ENCODE measurements around the gene RAB11FIP4.

RAB11FIP4 gene

DNA sequence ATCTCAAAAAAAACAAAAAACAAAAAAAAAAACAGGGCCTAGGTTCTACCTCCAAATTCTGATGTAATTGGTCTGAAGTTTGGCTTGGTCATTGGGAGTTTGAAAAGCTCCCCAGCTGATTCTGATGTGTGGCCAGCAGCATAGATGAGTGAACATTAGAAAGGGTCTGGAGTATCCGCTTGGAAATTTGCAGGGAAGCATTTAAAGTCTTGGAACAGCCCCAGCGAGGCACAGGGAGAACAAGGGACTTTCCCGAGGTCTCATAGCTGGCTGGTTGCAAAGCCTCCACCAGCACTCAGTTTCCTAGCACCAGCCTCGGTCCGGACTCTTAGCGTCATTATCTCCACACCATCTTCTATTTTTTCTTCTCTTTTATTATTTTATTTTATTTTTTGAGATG is 70.8 kb downstream of the RAB11FIP4 start:
- no peak for DNase-seq

DNA sequence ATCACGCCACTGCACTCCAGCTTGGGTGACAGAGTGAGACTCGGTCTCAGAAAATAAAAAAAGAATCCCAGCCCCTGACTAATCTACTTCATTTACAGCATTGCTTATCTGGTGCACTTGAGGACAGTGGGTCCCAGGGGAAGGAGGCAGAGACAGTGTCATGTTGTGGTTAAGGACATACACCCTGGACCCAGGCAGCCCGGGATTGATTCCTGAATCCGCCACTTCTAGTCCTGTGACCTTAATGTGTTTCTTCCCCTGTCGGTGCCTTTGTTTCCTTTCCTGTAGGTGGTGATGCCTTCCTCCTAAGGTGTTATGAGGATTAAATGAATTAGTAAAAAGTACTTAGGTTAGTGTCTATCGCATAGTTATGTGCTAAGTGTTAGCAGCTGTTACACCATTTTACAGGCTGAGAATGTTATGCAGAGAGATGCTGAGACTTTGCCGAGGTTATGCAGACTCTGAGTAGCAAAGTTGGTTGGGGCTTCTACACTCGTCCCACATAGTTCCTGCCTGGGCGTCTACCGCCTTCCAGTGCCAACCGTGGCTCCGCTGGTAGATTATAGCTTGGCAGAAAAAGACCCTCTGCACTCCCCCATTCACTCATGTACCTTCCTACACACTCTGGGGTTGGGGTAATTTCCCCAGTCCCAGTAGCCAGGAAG is 74.8 kb downstream of the RAB11FIP4 start:
- no peak for DNase-seq

DNA sequence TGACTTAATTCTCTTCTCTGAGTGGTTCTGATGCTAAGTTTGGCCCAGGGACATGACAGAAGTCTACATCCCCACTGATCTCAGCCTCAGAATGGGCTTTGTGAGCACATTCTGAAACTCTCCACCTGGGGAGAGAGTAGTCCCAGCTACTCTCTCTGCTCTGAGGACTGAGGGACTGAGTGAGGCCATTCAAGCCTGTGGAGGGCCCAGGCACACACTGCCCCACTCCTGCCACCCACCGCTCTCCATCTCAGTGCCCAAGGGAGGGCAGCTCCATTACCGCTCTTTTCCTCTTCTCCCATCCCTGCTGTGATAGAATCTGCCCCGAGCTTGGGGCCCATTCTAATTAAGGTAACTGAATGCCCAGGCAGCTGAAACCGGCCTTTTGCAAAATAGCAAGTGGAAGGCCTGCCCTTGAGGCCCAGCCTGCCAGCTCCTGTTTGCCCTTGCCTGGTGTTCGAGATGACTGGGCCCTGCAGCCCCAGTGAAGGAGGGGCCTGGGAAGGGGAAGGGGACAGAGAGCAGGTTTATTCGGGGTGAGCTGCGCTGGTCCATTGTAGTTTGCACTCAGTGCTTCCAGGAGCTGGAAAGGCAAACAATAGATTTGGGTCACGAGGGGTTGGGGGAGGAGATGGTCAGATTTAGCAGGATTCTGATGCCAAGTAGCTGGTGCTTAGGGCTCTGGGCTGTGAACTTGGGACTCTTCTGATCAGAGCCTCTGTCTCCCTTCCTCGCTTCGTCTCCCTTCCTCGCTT is 76.2 kb downstream of the RAB11FIP4 start:
- no peak for DNase-seq

DNA sequence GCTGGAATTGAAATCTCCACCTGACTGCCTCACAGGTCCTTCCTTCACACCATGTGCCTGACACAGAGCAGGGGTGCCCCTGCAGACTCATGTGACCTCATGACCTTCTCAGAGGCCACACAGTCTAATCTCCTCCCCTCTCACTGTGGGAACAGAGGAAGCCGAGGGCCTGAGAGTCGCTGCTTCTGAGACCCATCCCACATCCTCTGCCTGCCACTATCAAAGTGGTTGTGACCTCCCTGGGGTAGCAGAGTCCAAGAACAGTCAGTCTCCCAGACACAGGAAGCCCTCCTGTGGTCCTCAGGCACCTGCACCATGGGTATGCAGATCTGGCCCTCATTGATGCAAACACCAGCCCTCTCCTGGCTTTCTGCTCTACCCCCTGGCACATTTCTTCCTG is 78.5 kb downstream of the RAB11FIP4 start:
- no peak for DNase-seq

DNA sequence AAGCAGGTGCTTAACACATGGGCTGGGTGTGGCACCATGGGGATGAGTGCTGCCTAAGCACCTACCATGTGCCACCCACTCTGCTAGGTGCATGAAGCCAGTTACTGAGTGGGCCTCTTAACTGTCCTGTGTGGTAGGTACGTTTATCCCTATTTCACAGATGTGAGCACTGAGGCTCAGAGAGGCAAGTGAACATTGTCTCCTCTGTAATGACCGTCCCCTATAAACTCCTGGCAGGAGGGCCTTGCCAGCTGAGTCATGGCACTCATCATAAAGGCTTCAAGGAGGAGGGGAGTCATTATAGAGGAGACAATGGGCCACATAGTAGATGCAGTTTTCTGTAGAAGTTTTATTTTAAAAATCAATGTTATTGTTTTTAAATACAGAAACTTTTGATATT is 79.1 kb downstream of the RAB11FIP4 start:
- no peak for DNase-seq

DNA sequence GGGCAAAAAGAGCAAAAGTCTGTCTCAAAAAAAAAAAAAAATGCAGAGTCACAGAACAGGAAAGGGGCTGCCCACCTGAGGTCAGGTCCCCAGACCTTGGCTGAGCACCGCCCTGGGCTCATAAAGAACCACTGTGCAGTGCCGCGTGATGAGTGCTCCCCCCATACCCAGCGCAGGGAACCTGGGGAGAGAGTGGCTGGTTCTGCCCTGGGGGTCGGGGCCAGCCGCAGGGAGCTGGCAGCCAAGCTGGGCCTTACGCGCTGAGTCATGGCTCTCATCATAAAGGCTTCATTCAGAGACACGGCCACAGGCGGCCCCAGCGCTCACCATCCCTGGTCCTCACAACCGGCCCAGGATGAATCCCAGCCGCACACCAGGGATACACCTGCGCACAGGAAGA is 80.7 kb downstream of the RAB11FIP4 start:
- no peak for DNase-seq

DNA sequence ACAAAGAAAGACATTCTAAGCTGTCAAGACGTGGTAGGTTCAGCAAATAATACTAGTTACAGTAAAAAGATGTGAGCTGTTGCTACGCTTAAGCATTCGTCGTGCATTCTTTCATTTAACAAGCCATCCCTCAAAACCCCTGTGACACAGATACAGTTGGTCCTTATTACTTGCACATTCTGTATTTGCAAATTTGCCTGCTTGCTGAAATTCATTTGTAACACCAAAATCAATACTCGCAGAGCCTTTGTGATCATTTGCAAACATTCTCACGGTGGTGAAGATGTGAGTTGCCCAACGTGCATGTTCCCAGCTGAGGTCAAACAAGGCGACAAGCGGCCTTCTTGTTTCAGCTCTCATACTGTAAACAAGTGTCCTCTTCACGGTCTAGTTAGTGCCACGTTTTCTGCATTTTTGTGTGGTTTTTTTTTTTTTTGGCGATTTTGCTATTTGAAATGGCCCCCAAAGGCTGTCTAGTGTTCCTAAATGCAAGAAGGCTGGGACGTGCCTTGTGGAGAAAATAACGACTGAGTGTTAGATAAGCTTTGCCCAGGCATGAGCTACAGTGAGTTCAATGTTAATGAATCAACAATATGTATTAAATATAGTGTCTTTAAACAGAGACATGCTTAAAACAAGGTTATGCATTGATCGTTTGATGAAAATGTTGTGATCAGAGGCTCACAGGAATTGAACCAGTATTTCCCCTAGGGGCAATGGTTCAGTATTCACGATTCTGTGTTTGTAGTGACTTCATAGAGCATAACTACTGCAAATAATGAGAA is 84.1 kb downstream of the RAB11FIP4 start:
- no peak for DNase-seq

DNA sequence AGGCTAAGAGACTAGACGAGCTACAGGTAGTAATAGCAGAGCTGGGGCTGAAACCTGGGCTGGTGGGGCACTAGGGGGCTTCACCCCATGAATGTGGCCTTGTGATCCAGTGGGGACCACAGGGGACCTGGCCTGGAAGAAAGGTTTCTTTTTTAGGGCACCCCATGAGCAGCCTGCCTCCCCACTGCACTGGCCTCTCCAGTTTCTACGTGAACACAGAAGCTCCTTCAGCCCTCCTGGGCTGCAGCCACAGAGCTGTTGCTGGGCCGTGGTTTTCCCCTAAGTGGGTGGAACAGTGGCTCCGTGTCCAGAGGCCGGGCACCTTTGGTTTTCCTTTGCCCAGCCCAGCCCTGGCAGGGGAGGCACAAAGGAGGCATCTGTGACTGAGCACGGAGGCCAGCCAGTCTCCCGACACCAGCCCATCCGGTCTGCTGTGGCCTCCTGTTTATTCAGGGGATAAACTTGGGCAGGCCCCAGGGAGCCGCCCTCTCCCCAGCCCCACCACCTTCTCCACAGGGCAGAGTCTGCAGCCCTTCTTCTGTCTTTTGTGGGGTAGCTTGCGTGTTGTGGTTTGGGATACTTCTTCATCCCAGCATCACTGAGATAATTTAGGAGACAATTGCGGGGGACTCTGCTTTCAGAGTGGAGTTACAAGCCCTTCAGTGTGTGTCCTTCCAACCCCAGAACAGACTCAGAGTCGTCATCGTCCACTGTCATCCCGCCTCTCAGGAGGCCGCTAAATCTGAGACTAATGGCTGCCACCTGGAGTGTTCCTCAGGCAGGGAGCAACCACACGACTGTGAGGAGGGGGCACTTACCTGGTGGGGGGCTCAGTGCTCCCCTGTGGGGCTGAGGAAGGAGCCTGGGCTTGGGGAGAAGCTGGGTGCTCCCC is 85.3 kb downstream of the RAB11FIP4 start:
- no peak for DNase-seq

DNA sequence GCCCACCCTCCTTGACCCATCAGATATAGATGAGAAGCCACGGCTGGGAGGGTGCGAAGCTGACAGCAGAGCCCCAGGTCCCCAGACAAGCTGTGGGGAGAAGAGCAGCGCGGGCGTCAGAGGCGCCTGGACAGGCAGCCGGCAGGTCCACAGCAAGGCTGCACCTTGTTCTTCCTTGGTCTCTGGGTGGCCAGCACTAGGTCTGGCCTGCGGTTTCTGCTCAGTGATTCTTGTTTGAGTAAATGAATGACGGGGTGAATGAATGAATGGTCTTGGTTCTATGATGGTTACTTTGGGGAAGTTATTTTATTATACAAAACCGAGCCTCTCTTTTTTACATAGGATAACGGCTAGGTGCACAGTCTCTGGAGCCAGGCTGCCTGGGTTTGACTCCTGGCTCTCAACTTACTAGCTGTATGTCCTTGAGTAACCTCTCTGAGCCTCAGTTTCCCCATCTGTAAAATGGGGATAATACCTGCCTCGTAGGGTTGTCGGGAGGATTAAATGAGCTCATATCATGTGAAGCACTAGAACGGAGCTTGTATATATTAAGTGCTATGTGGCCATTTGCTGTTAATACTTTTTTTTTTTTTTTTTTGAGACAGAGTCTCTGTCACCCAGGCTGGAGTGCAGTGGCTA is 86.1 kb downstream of the RAB11FIP4 start:
- DNase-seq, result no peak

DNA sequence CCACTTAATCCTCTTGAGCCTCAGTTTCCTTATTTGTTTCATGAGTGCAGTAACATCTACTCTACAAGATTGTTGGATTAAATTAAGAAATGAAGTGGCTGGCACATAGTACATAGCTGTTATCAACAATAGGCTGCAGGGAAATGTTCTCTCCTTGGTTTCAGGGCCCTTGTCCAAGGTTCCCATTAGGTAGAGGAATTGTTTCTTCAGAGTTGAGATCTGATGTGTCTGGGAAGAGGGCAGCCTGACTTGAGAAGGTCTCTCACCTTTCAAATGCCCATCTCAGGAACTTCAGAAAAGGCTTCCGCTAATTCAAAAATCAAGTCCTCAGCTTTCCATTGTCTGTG is 87.6 kb downstream of the RAB11FIP4 start:
- DNase-seq, result no peak

DNA sequence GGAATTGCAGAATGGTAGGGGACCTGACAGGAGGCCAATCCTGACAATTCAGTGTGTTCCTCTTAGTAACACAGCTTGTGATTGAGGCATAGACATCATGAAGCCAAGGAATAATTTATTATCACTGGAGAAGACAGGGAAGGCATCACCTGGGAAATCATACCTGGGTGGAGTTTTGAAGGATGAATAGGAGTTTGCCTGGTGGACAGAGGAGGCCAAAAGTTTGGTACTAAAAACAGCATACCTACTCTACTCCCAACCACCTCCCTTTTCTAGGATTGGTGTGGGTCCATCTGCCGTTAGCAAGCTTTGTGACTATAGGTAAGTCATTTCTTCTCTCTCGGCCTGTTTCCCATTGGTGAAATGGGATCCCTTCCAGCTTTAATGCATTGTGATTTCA is 88.0 kb downstream of the RAB11FIP4 start:
- DNase-seq, result no peak

DNA sequence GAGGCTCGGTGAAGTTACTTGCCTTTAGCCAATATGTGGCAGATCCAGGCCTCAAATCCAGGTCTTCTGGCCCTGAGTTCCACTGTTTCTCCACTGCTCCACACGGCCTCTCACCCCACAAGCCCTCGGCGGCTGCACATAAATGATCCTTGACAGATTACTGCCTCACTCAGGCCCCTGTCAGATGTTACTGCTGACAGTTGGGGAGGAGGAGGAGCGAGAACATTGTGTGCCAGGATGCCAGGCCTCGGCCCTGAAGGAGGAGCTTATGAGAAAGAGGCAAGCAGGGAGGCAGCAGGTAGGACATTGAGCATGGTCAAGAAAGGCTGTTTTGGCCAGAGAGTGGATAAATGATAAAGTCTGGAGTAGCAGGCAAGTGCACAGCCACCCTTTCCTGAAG is 88.6 kb downstream of the RAB11FIP4 start:
- DNase-seq, result no peak

DNA sequence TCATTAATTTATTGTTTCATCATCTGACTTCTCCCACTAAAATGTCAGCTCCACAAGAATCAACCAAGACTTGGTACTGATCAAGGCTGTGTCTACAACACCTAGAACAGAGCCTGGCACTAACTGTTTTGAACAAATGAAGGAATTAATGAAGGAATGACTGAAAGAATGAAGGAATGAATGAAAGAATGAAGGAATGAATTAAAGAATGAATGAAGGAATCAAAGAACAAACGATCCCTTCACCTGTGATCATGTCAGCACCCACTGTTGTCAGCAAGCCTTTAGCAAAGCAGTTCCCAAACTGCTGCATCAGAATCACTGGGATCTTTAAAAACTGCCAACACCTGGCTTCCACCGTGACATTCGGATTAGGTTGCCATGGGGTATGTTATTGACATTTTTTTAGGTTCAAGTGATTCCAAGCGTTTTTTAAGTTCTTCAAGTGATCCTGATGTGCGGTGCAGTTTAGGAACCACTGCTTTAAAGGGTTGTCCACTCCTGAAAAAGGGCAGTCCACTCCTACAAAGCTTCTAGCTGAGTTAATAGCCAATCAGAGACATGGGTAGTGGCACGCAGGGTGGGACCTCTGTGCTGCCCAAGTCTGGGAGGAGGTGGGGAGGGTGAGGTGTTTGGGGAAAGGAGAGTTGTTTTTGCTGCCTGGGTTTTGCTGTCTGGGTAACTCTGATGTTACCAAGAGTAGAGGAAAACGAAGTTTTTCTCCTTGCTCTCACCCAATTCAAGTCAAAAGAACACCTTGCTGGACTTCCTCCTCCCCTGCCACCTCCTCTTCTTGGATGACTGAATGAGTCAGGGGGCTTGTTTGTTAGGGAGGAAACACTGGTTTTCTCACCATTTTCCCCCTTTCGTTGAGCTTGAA is 89.7 kb downstream of the RAB11FIP4 start:
- no peak for DNase-seq

DNA sequence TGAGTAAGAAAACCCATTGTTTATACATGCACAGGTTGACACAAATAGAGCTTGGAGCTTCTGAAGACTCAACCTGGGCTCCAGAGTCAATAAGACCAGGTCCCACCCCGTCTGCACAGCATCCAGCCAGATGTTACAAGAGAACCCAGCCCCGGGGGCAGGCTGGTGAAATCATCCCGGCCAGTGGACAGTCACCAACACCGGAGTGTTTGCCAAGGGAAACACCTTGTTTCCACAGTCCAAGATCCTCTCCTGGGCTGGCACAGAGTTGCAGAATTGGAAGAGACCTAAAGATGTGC is 90.3 kb downstream of the RAB11FIP4 start:
- no peak for DNase-seq

DNA sequence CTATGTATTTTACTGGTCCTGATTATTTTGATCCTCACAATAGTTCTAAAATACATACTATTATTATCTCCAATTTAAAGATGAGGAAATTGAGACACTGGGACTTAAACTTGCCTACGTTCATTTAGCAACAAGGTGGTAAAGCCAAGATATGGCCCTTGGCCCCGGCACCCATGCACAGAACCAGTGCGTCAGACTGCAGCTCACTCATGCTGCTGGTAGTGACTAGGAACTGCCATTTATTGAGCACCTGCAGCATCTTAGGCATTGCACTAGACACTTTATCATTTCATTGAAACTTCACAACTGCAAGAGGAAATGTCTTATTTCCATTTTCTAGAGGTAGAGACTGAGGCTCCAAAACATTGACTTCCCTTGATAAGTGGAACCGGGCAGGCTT is 93.3 kb downstream of the RAB11FIP4 start:
- no peak for DNase-seq

DNA sequence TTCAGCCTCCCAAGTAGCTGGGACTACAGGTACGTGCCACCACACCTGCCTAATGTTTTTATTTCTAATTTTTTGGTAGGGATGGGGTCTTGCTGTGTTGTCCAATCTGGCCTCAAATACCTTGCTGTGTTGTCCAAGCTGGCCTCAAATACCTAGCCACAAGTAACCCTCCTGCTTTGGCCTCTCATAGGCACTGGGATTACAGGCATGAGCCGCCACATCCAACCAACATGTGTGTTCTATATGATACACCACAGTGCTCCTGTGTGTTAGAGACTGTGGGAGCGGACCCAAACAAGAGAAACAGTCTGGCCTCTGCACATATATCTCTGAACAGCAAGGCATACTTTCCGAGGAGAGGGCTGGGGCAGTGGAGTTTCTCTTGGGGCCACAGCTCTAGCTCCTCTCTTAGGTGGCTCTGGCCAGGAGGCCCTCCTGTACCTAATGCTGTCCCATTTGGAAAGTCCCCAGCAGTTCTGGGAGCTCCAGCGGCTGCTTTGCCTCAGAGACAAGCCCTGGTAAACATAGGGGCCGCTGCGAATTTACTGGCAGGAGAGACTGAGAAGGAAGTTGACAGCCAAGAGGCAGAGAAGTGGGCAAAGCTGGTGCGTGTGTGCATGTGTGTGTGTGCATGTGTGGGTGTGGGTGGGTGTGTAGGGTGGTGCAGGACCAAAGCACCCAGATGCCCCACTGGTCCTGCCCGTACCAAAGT is 95.0 kb downstream of the RAB11FIP4 start:
- no peak for DNase-seq

DNA sequence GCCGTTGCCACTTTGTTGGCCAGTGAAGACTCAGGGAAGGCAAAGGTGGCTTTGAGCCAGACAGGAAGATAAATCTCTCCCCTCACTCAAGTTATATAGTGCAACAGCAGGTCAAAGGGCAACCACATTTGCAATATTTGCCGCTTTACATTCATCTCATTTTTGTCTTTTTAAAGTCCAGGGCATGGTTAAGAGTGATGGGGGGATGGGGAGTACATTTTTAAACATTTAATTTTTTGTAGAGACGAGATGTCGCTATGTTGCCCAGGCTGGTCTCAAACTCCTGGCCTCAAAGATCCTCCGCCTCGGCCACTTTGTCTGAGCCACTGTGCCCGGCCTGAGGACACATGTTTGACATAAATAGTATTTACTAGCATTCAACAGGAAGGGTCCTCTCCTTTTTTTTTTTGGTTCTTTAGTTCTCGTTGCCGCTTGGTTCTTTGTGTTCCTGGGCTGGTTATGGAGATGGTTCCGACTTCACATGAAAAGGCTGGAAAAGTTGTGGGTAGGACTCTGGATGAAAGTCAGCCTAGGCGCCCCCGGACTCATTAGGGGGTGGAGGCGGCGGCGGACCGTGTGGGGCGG is 95.7 kb downstream of the RAB11FIP4 start:
- no peak for DNase-seq

DNA sequence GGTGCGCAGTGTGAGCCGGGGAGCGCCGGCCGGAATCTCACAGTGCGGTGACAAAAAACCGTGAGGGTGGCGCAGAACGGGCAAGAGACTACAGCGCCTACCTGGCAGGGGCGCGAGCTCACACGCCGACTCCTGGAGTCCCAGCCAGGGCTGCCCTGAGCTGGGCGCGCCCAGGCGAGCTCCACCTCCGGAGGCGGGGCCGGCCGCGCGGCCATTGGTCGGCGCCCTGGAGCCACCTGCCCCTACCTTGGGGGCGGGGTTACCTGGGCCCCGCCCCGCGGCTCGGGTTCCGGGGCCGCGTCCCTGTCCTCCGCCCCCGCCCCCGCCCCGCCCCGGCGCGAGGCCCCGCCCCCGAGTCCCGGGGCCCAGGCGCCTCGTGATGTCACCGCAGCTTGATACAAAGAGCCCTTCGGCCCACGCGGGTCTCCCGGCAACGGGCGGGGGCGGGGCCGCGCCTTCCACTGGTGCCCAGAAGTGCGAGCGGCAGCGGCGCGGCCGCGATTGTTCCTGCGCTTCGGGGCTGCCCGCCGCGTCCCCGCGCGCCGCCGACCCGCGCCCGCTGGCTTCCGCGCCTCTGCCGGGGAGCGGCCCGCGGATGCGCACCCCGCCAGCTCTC is 96.3 kb downstream of the RAB11FIP4 start:
- DNase-seq, result peak; percentile 92

DNA sequence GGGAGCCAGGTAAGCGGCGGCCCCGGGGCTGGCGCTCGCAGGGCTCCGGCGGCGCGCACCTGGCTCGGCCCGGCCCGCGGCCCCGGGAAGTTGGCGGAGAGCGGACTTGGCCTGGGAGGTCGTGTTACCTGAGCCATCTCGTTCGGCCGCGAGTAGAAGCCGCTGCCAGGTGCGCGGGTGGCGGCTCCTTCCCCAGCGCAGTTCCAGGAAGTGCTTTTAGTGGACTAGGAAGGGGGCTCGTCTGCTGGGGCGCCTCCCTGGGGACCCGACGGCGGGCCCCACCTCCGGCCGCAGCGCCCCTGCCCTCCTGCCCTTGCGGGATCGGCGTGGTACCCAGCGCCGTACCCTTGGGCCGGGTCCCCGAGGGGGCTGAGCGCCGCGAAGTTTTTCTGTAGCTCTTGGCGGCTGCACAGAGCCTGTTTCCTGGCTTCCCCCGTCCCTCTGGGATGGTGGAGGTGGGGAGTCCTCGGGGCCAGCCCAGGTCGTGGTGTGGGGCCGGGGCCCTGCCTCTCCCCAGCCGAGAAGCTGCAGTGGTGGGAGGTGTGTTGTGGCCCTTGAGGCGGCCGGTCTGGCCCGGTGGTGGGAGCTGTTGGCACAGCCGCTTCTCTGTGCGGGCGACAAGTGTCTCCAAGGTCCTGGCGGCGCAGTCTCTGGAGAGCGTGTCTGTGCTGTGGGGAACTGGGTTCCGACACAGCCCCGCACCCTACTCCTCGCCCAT is 96.9 kb downstream of the RAB11FIP4 start:
- DNase-seq, result no peak

DNA sequence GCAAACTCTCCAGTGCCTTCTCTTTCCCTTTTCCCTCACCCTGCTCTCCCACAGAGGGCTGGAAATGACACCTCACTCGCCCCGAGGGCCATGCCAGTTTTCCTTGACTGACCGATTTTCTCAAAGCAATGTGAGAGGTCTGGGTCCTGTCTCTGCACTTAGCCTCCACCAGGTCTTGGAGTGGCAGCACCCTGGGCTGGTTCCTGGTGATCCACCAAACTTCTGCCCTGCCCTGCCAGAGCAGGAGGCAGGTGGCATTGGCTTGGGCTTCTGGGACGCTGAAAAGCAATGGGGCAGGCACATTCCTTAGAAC is 97.5 kb downstream of the RAB11FIP4 start:
- peak; percentile 35 for DNase-seq

Measured in 8988T (cell line).